ENCODE results near the gene ZNF469. TPM values are rescaled to one million over a fixed set of nuclear protein-coding genes. Genes with fewer than 3 reads are reported as not detected.

ZNF469 gene, protein sequence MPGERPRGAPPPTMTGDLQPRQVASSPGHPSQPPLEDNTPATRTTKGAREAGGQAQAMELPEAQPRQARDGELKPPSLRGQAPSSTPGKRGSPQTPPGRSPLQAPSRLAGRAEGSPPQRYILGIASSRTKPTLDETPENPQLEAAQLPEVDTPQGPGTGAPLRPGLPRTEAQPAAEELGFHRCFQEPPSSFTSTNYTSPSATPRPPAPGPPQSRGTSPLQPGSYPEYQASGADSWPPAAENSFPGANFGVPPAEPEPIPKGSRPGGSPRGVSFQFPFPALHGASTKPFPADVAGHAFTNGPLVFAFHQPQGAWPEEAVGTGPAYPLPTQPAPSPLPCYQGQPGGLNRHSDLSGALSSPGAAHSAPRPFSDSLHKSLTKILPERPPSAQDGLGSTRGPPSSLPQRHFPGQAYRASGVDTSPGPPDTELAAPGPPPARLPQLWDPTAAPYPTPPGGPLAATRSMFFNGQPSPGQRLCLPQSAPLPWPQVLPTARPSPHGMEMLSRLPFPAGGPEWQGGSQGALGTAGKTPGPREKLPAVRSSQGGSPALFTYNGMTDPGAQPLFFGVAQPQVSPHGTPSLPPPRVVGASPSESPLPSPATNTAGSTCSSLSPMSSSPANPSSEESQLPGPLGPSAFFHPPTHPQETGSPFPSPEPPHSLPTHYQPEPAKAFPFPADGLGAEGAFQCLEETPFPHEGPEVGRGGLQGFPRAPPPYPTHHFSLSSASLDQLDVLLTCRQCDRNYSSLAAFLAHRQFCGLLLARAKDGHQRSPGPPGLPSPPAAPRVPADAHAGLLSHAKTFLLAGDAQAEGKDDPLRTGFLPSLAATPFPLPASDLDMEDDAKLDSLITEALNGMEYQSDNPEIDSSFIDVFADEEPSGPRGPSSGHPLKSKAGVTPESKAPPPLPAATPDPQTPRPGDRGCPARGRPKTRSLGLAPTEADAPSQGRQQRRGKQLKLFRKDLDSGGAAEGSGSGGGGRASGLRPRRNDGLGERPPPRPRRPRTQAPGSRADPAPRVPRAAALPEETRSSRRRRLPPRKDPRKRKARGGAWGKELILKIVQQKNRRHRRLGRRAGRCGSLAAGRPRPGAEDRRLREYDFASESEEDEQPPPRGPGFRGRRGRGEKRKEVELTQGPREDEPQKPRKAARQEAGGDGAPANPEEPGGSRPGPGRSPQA (N-terminal part only)
- polyA plus RNA-seq: 1.0 TPM
- long read RNA-seq, donor 1, full-length matches to known transcripts: 3 of 3 reads
- long read RNA-seq, donor 1, partial matches to known transcripts: 0 of 3 reads
- long read RNA-seq, donor 1, other reads (novel, unspliced or antisense): 0 of 3 reads
- long read RNA-seq, donor 2, full-length matches to known transcripts: 6 of 6 reads
- long read RNA-seq, donor 2, partial matches to known transcripts: 0 of 6 reads
- long read RNA-seq, donor 2, other reads (novel, unspliced or antisense): 0 of 6 reads
- long read RNA-seq, donor 3: 0 reads
- long read RNA-seq, donor 4, full-length matches to known transcripts: 1 of 1 reads
- long read RNA-seq, donor 4, partial matches to known transcripts: 0 of 1 reads
- long read RNA-seq, donor 4, other reads (novel, unspliced or antisense): 0 of 1 reads
- long read RNA-seq, donor 5, full-length matches to known transcripts: 4 of 4 reads
- long read RNA-seq, donor 5, partial matches to known transcripts: 0 of 4 reads
- long read RNA-seq, donor 5, other reads (novel, unspliced or antisense): 0 of 4 reads
- long read RNA-seq, donor 6, full-length matches to known transcripts: 6 of 6 reads
- long read RNA-seq, donor 6, partial matches to known transcripts: 0 of 6 reads
- long read RNA-seq, donor 6, other reads (novel, unspliced or antisense): 0 of 6 reads
- long read RNA-seq, donor 7, full-length matches to known transcripts: 3 of 3 reads
- long read RNA-seq, donor 7, partial matches to known transcripts: 0 of 3 reads
- long read RNA-seq, donor 7, other reads (novel, unspliced or antisense): 0 of 3 reads
- long read RNA-seq, donor 8, full-length matches to known transcripts: 3 of 3 reads
- long read RNA-seq, donor 8, partial matches to known transcripts: 0 of 3 reads
- long read RNA-seq, donor 8, other reads (novel, unspliced or antisense): 0 of 3 reads
- long read RNA-seq, donor 9, full-length matches to known transcripts: 5 of 5 reads
- long read RNA-seq, donor 9, partial matches to known transcripts: 0 of 5 reads
- long read RNA-seq, donor 9, other reads (novel, unspliced or antisense): 0 of 5 reads
- long read RNA-seq, donor 10, full-length matches to known transcripts: 2 of 2 reads
- long read RNA-seq, donor 10, partial matches to known transcripts: 0 of 2 reads
- long read RNA-seq, donor 10, other reads (novel, unspliced or antisense): 0 of 2 reads
- long read RNA-seq, donor 11, full-length matches to known transcripts: 6 of 6 reads
- long read RNA-seq, donor 11, partial matches to known transcripts: 0 of 6 reads
- long read RNA-seq, donor 11, other reads (novel, unspliced or antisense): 0 of 6 reads

DNA sequence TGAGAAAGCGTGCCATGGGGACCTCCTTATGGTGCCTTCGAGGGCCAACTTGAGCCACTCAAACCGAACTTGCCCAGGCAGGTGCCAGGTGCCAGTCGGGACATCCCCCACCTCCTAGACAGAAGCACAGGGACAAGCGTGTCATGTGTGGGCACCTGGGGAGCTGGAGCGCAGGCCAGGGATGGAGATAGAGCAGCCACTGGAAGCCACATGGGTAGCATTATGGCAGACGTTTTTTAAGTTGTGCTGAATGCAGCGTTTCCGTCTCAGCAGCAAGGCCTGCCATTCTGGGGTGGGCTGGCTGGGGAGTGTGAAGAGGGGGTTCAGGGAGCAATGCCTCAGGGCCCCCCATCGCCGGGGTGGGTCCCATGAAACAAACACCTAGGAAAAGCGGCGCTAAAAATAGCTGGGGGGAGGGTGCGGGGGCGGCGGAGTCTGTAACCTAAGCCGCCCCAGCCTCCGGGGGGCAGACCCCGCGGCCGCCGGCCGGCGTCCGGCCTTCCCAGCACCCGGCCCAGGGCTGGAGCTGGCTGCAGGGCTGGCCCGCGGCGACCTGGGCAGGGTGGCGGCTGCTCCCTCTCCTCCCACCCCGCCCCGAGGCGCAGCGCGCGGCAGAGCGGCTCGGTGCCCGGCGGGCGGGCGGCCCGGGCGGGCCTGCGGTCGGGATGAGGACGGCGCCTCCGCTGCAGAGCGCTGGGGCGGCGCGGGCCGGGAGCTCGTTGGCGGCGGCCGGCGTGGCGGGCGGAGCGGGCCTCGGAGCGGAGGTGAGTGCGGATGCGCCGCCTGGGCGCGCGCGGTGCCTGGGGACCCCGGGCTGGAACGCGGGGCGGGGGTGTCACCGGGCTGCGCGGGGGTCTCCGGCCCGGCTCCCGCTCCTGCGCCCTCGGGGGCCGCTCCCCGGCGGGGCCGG, at the start of gene ZNF469:
TSS of gene ZNF469 (plus strand) at position 469 of the 910 bp plus-strand sequence. CDS start 44,512 bp downstream, outside the sequence.
- no peaks in the 10 kb centered on the region for H3K9me3 ChIP-seq (ENCODE audit: control insufficient read depth, low read depth, low read length)
- DNase-seq: peak in 1 of 2 donors; percentile 9
- H3K4me3 ChIP-seq (ENCODE audit: low read length): no peak within 1 kb of the TSS
- H3K36me3 ChIP-seq (ENCODE audit: control insufficient read depth, insufficient read depth, low read length): no peaks in the 10 kb centered on the region
- peaks cover 53% of the 10 kb centered on the region for H3K27me3 ChIP-seq (ENCODE audit: control insufficient read depth, insufficient read depth, low read length)
- H3K4me1 ChIP-seq (ENCODE audit: control insufficient read depth, insufficient read depth, low read length): peaks cover 2% of the 10 kb centered on the region
- no peak within 1 kb of the TSS for H3K27ac ChIP-seq (ENCODE audit: low read length)
- no CpG with 5 or more reads among the region's 87 CpGs for WGBS (ENCODE audit: insufficient coverage, low lambda C conversion rate)

DNA sequence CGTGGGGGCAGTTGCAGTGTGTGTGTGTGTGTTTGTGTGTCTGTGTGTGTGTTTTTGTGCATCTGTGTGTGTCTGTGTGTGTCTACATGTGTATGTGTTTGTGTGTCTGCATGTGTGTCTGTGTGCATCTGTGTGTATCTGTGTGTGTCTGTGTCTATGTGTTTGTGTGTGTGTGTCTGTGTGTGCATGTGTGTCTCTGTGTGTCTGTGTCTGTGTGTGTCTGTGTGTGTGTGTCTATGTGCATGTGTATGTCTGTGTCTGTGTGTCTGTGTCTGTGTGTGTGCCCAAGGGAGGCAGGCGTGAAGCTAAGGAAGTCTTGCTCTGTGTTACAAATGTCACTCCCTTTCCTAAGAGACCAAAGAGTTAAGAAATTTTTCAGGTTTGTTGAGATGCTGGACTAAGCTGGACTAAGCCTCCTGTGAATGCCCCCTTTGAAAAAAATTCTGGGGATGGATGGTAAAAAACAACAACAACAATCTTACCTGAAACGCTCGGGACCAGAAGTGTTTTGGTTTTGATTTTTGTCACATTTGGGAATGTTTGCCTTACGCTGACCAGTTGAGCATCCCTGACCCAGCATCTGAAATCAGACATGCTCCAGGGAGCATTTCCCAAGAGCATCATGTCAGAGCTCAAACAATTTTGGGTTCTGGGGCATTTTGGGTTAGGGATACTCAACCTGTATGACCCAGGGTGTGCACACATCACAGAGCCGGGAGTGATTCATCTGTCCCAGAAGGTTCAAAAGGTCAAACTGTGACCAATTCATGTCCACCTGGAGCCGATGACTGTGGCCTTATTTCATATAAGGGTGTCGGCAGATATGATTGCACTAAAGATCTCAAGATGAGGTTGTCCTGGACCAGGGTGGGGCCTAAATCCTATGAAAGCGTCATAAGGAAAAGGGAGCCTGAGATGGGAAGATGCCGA, 48.6 kb upstream of the ZNF469 start:
- H3K36me3 ChIP-seq (ENCODE audit: control insufficient read depth, insufficient read depth, low read length): no peaks in the 10 kb centered on the region
- H3K27me3 ChIP-seq (ENCODE audit: control insufficient read depth, insufficient read depth, low read length): peaks cover 5% of the 10 kb centered on the region
- H3K9me3 ChIP-seq (ENCODE audit: control insufficient read depth, low read depth, low read length): peaks cover 7% of the 10 kb centered on the region
- WGBS (ENCODE audit: insufficient coverage, low lambda C conversion rate): no CpG with 5 or more reads among the region's 10 CpGs
- H3K4me1 ChIP-seq (ENCODE audit: control insufficient read depth, insufficient read depth, low read length): no peaks in the 10 kb centered on the region
- no peak overlapping the region for H3K27ac ChIP-seq (ENCODE audit: low read length)
- H3K4me3 ChIP-seq (ENCODE audit: low read length): no peak overlapping the region
- no peak for DNase-seq

- Histone ChIP-seq H3K27ac (ENCODE audit: low read length) (no peak overlapping the region), H3K4me3 (ENCODE audit: low read length) (no peak overlapping the region), H3K4me1 (ENCODE audit: control insufficient read depth, insufficient read depth, low read length) (no peaks in the 10 kb centered on the region), H3K9me3 (ENCODE audit: control insufficient read depth, low read depth, low read length) (peaks cover 7% of the 10 kb centered on the region), H3K27me3 (ENCODE audit: control insufficient read depth, insufficient read depth, low read length) (peaks cover 5% of the 10 kb centered on the region), H3K36me3 (ENCODE audit: control insufficient read depth, insufficient read depth, low read length) (no peaks in the 10 kb centered on the region)
- 91% methylated on average over 11 of the region's 29 CpGs for WGBS (ENCODE audit: insufficient coverage, low lambda C conversion rate)
- no peak for DNase-seq
These were observed 47.7 kb upstream of the ZNF469 start for GRCh38 chr16:88334778-88335720.

- Histone ChIP-seq H3K9me3 (ENCODE audit: control insufficient read depth, low read depth, low read length) (peaks cover 3% of the 10 kb centered on the region), H3K4me1 (ENCODE audit: control insufficient read depth, insufficient read depth, low read length) (no peaks in the 10 kb centered on the region), H3K4me3 (ENCODE audit: low read length) (no peak overlapping the region), H3K36me3 (ENCODE audit: control insufficient read depth, insufficient read depth, low read length) (no peaks in the 10 kb centered on the region), H3K27ac (ENCODE audit: low read length) (no peak overlapping the region), H3K27me3 (ENCODE audit: control insufficient read depth, insufficient read depth, low read length) (peaks cover 5% of the 10 kb centered on the region)
- WGBS (ENCODE audit: insufficient coverage, low lambda C conversion rate): 100% methylated on average over 2 of the region's 8 CpGs
- DNase-seq: no peak
These were observed 45.7 kb upstream of the ZNF469 start for GRCh38 chr16:88337021-88337420.

GRCh38 chr16:88337538-88337937, 45.2 kb upstream of the ZNF469 start:
- H3K4me1 ChIP-seq (ENCODE audit: control insufficient read depth, insufficient read depth, low read length): no peaks in the 10 kb centered on the region
- peaks cover 5% of the 10 kb centered on the region for H3K27me3 ChIP-seq (ENCODE audit: control insufficient read depth, insufficient read depth, low read length)
- no peak overlapping the region for H3K4me3 ChIP-seq (ENCODE audit: low read length)
- no peak overlapping the region for H3K27ac ChIP-seq (ENCODE audit: low read length)
- DNase-seq: no peak
- 100% methylated on average over 1 of the region's 13 CpGs for WGBS (ENCODE audit: insufficient coverage, low lambda C conversion rate)
- no peaks in the 10 kb centered on the region for H3K36me3 ChIP-seq (ENCODE audit: control insufficient read depth, insufficient read depth, low read length)
- peaks cover 6% of the 10 kb centered on the region for H3K9me3 ChIP-seq (ENCODE audit: control insufficient read depth, low read depth, low read length)

- no peaks in the 10 kb centered on the region for H3K36me3 ChIP-seq (ENCODE audit: control insufficient read depth, insufficient read depth, low read length)
- DNase-seq: no peak
- H3K27me3 ChIP-seq (ENCODE audit: control insufficient read depth, insufficient read depth, low read length): peaks cover 5% of the 10 kb centered on the region
- H3K9me3 ChIP-seq (ENCODE audit: control insufficient read depth, low read depth, low read length): peaks cover 11% of the 10 kb centered on the region
- no peak overlapping the region for H3K4me3 ChIP-seq (ENCODE audit: low read length)
- no peaks in the 10 kb centered on the region for H3K4me1 ChIP-seq (ENCODE audit: control insufficient read depth, insufficient read depth, low read length)
- WGBS (ENCODE audit: insufficient coverage, low lambda C conversion rate): no CpG with 5 or more reads among the region's 16 CpGs
- no peak overlapping the region for H3K27ac ChIP-seq (ENCODE audit: low read length)
These were observed 44.6 kb upstream of the ZNF469 start for GRCh38 chr16:88338111-88338510.

DNA sequence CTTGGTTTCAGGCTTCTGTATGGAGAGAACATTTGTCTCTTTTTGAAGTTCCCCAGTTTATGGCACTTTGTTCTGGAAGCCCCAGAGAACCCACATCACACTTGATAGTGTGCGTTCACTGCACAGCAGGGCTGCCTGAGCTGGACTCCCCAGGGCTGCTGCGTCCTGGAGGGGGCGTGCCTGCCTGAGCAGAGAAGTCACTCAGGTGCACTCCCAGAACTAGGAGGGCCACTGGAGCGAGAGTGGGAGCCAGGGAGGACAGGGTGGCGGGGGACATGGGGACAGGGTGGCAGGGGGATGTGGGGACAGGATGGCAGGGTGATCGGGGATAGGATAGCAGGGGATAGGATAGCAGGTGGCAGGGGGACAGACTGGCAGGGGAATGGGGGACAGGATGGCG, 43.9 kb upstream of the ZNF469 start:
- Histone ChIP-seq H3K4me1 (ENCODE audit: control insufficient read depth, insufficient read depth, low read length) (no peaks in the 10 kb centered on the region), H3K27ac (ENCODE audit: low read length) (no peak overlapping the region), H3K4me3 (ENCODE audit: low read length) (no peak overlapping the region), H3K9me3 (ENCODE audit: control insufficient read depth, low read depth, low read length) (peaks cover 15% of the 10 kb centered on the region), H3K36me3 (ENCODE audit: control insufficient read depth, insufficient read depth, low read length) (no peaks in the 10 kb centered on the region), H3K27me3 (ENCODE audit: control insufficient read depth, insufficient read depth, low read length) (peaks cover 5% of the 10 kb centered on the region)
- no CpG with 5 or more reads among the region's 7 CpGs for WGBS (ENCODE audit: insufficient coverage, low lambda C conversion rate)
- no peak for DNase-seq

Measured in large intestine (tissue), 12 donors.